GM12874 (cell line): ENCODE data around the gene PARD3B.

ENCODE experiments used
- CTCF ChIP-seq: IDR thresholded peaks from 2 replicates; pipeline ENCODE4 v1.5.1; 2011; ENCODE audit warnings: low read depth, mild to moderate bottlenecking, control low read depth, low read length, moderate library complexity; ENCODE audit not compliant: insufficient read depth

PARD3B gene

DNA sequence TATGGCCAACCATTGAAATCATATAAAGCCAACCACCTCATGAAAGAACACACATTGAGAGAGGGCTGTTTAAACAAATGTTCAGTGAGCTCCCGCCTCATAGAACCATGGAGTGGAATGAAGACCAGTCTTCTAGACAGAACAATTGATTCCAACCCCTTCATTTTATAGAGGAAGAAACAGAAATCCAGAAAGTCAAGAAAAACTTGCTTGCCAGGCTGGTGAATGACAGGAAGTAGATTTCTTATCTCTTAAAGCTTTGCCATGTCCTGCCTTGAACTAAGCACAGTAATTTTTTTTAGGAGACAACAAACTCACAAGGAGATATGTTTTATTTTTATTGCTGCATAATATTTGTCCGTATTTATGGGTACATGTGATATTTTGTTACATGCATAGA, 1120.5 kb downstream of the PARD3B start:
- no peak for TF ChIP-seq CTCF
